ES-I3 (cell line): ENCODE measurements around the gene GDF11.
A peak's percentile ranks its signal among the peaks of the same experiment; 100 is the strongest.

ENCODE experiments used
- H3K36me3 ChIP-seq: 2 replicates; pipeline ENCODE4 v1.6.1; 2013; ENCODE audit warnings: mild to moderate bottlenecking, low read length, control low read depth, moderate library complexity; ENCODE audit not compliant: insufficient read depth
- H3K4me1 ChIP-seq: 2 replicates; pipeline ENCODE4 v1.6.1; 2013; ENCODE audit warnings: mild to moderate bottlenecking, control low read depth, low read length; ENCODE audit not compliant: insufficient read depth
- H3K9ac ChIP-seq: 2 replicates; pipeline ENCODE4 v1.6.1; 2013; ENCODE audit warnings: low read depth, mild to moderate bottlenecking, low read length, moderate library complexity
- H3K9me3 ChIP-seq: 2 replicates; pipeline ENCODE4 v1.6.1; 2013; ENCODE audit warnings: mild to moderate bottlenecking, low read length, moderate library complexity; ENCODE audit not compliant: control insufficient read depth, insufficient read depth

GDF11 gene

GRCh38 chr12:55742719-55743405 lies at the start of gene GDF11:
Gene GDF11 (plus strand): TSS chr12:55743122. CDS start chr12:55743317, 195 bp downstream.
- no peaks in the 10 kb centered on the region for H3K36me3 ChIP-seq
- H3K9ac ChIP-seq = peak within 1 kb of the TSS; percentile 74
- H3K9me3 ChIP-seq = no peaks in the 10 kb centered on the region
- peaks cover 23% of the 10 kb centered on the region for H3K4me1 ChIP-seq

- H3K9ac ChIP-seq = no peak overlapping the region
- H3K9me3 ChIP-seq = no peaks in the 10 kb centered on the region; the same call in 1 of the 2 replicates
- H3K36me3 ChIP-seq = no peaks in the 10 kb centered on the region
- no peaks in the 10 kb centered on the region for H3K4me1 ChIP-seq
Observed at GRCh38 chr12:55693323-55694187, 49.4 kb upstream of the GDF11 start.

GRCh38 chr12:55694188-55694515 lies 48.8 kb upstream of the GDF11 start:
- no peaks in the 10 kb centered on the region for H3K4me1 ChIP-seq
- H3K36me3 ChIP-seq = no peaks in the 10 kb centered on the region
- no peak overlapping the region for H3K9ac ChIP-seq
- no peaks in the 10 kb centered on the region; the same call in 1 of the 2 replicates for H3K9me3 ChIP-seq

- H3K9ac ChIP-seq = no peak overlapping the region
- H3K9me3 ChIP-seq = no peaks in the 10 kb centered on the region; the same call in 1 of the 2 replicates
- no peaks in the 10 kb centered on the region for H3K4me1 ChIP-seq
- no peaks in the 10 kb centered on the region for H3K36me3 ChIP-seq
Observed at GRCh38 chr12:55694651-55695050, 48.3 kb upstream of the GDF11 start.

GRCh38 chr12:55695349-55695748 lies 47.6 kb upstream of the GDF11 start:
- Histone ChIP-seq H3K9ac (no peak overlapping the region), H3K9me3 (no peaks in the 10 kb centered on the region; the same call in 1 of the 2 replicates), H3K36me3 (no peaks in the 10 kb centered on the region), H3K4me1 (no peaks in the 10 kb centered on the region)

- Histone ChIP-seq H3K36me3 (no peaks in the 10 kb centered on the region), H3K4me1 (no peaks in the 10 kb centered on the region), H3K9me3 (no peaks in the 10 kb centered on the region; the same call in 1 of the 2 replicates), H3K9ac (no peak overlapping the region)
Observed at GRCh38 chr12:55696141-55696540, 46.8 kb upstream of the GDF11 start.

GRCh38 chr12:55696796-55697462 lies 46.0 kb upstream of the GDF11 start:
- H3K9ac ChIP-seq = no peak overlapping the region
- no peaks in the 10 kb centered on the region for H3K4me1 ChIP-seq
- H3K36me3 ChIP-seq = no peaks in the 10 kb centered on the region
- no peaks in the 10 kb centered on the region; the same call in 1 of the 2 replicates for H3K9me3 ChIP-seq

GRCh38 chr12:55697686-55698085 lies 45.2 kb upstream of the GDF11 start:
- no peaks in the 10 kb centered on the region for H3K9me3 ChIP-seq
- no peak overlapping the region for H3K9ac ChIP-seq
- H3K36me3 ChIP-seq = no peaks in the 10 kb centered on the region
- no peaks in the 10 kb centered on the region for H3K4me1 ChIP-seq

GRCh38 chr12:55698241-55698955 lies 44.5 kb upstream of the GDF11 start:
- H3K4me1 ChIP-seq = no peaks in the 10 kb centered on the region
- H3K36me3 ChIP-seq = no peaks in the 10 kb centered on the region
- no peak overlapping the region for H3K9ac ChIP-seq
- no peaks in the 10 kb centered on the region for H3K9me3 ChIP-seq

- Histone ChIP-seq H3K9ac (no peak overlapping the region), H3K4me1 (no peaks in the 10 kb centered on the region), H3K9me3 (no peaks in the 10 kb centered on the region), H3K36me3 (no peaks in the 10 kb centered on the region)
Observed at GRCh38 chr12:55698965-55699364, 44.0 kb upstream of the GDF11 start.

GRCh38 chr12:55699471-55700055 lies 43.4 kb upstream of the GDF11 start:
- Histone ChIP-seq H3K4me1 (no peaks in the 10 kb centered on the region), H3K9me3 (no peaks in the 10 kb centered on the region), H3K36me3 (no peaks in the 10 kb centered on the region), H3K9ac (no peak overlapping the region)

GRCh38 chr12:55700255-55701018 lies 42.5 kb upstream of the GDF11 start:
- Histone ChIP-seq H3K9ac (no peak overlapping the region), H3K4me1 (no peaks in the 10 kb centered on the region), H3K36me3 (no peaks in the 10 kb centered on the region), H3K9me3 (no peaks in the 10 kb centered on the region)

GRCh38 chr12:55702861-55703260 lies 40.1 kb upstream of the GDF11 start:
- Histone ChIP-seq H3K4me1 (no peaks in the 10 kb centered on the region), H3K9ac (no peak overlapping the region), H3K36me3 (no peaks in the 10 kb centered on the region), H3K9me3 (no peaks in the 10 kb centered on the region)
